HL-60 (cell line): Measurements from ENCODE around the gene APOM.

Experiments used
- DNase-seq, 2 experiments: peaks; one replicate each; pipeline ENCODE4 v3.0.0-alpha.2; 2010 to 2020; ENCODE audit warnings: low read depth in 1 of 2, low spot score in 1 of 2
- H3K27ac ChIP-seq: fragments of 250-450 bp; sonication (Bioruptor Pico); replicated peaks from 2 replicates; pipeline ENCODE4 v1.5.1; 2020; ENCODE audit warnings: mild to moderate bottlenecking, moderate library complexity
- H3K27me3 ChIP-seq: fragments of 250-450 bp; sonication (Bioruptor Pico); 2 replicates; pipeline ENCODE4 v1.5.1; 2021; ENCODE audit warnings: mild to moderate bottlenecking, moderate library complexity; ENCODE audit not compliant: insufficient read depth, poor library complexity, severe bottlenecking
- H3K4me3 ChIP-seq: replicated peaks from 2 replicates; pipeline ENCODE4 v1.5.1; 2011; ENCODE audit warnings: mild to moderate bottlenecking, control low read depth, low read length; ENCODE audit not compliant: insufficient read depth
- CTCF ChIP-seq: IDR thresholded peaks from one replicate; pipeline ENCODE4 v1.5.1; 2011; ENCODE audit warnings: low read length, control low read depth, inconsistent platforms; ENCODE audit not compliant: insufficient read depth
- GABPA ChIP-seq: IDR thresholded peaks from 2 replicates; pipeline ENCODE4 v1.6.1; 2012; ENCODE audit warnings: low read depth
- POLR2AphosphoS5 ChIP-seq: IDR thresholded peaks from 2 replicates; pipeline ENCODE4 v1.6.1; 2012; ENCODE audit warnings: low read depth
- REST ChIP-seq: IDR thresholded peaks from 2 replicates; pipeline ENCODE4 v1.6.1; 2012; ENCODE audit warnings: low read depth; ENCODE audit not compliant: insufficient replicate concordance
- SPI1 ChIP-seq: IDR thresholded peaks from 2 replicates; pipeline ENCODE4 v1.6.1; 2012; ENCODE audit warnings: low read depth, mild to moderate bottlenecking, borderline replicate concordance
- long read RNA-seq: library from polyadenylated mRNA; unstranded; transcript quantifications from one replicate; pipeline ENCODE4 v2.0.0, GENCODE V29; 2020

Gene APOM
- long read RNA-seq, partial matches to known transcripts: 0 of 1 reads
- long read RNA-seq, other reads (novel, unspliced or antisense): 0 of 1 reads

- Histone ChIP-seq H3K4me3 (no peak within 1 kb of the TSS), H3K27ac (no peak within 1 kb of the TSS), H3K27me3 (no peaks in the 10 kb centered on the region)
- no peak for DNase-seq
- no peak for TF ChIP-seq CTCF
- no peak for TF ChIP-seq REST
- no peak for TF ChIP-seq SPI1
- no peak for TF ChIP-seq POLR2AphosphoS5
- TF ChIP-seq GABPA: no peak
These were observed at the start of gene APOM for GRCh38 chr6:31655349-31656237. APOM (plus strand) TSS chr6:31655894; CDS start chr6:31655967, 73 bp downstream.

- DNase-seq: no peak
- no peak for TF ChIP-seq REST
- no peak for TF ChIP-seq POLR2AphosphoS5
- TF ChIP-seq GABPA: no peak
- no peak for TF ChIP-seq SPI1
- TF ChIP-seq CTCF: no peak
These were observed 48.4 kb upstream of the APOM start for GRCh38 chr6:31607317-31607716.

GRCh38 chr6:31609519-31610406 is 45.9 kb upstream of the APOM start:
- no peak overlapping the region for H3K4me3 ChIP-seq
- H3K27ac ChIP-seq: no peak overlapping the region

More at GRCh38 chr6:31607317-31607716, 48.4 kb upstream of the APOM start:
- no peak overlapping the region for H3K4me3 ChIP-seq
- no peak overlapping the region for H3K27ac ChIP-seq
- H3K27me3 ChIP-seq: no peaks in the 10 kb centered on the region

More at GRCh38 chr6:31609519-31610406, 45.9 kb upstream of the APOM start:
- no peak for DNase-seq
- no peaks in the 10 kb centered on the region for H3K27me3 ChIP-seq
- no peak for TF ChIP-seq GABPA
- no peak for TF ChIP-seq CTCF
- no peak for TF ChIP-seq REST
- no peak for TF ChIP-seq POLR2AphosphoS5
- no peak for TF ChIP-seq SPI1
